ELF-1 (cell line): ENCODE results near the gene CEACAM7.
"Not testable (repeated sequence)": the region's sequence is repeated elsewhere in the genome, so short reads cannot be mapped to it uniquely, and the experiment has no call there.

Experiments used
- DNase-seq: peaks from one replicate; pipeline ENCODE4 v3.0.0-alpha.2; 2016; ENCODE audit warnings: low read depth, low spot score

The CEACAM7 gene

GRCh38 chr19:41688098-41688497, at the start of gene CEACAM7:
CEACAM7 (minus strand) TSS chr19:41688270; CDS start chr19:41688165, 105 bp downstream.
- no peak for DNase-seq

- DNase-seq: no peak
These were observed 47.1 kb upstream of the CEACAM7 start for GRCh38 chr19:41735071-41735600.

DNA sequence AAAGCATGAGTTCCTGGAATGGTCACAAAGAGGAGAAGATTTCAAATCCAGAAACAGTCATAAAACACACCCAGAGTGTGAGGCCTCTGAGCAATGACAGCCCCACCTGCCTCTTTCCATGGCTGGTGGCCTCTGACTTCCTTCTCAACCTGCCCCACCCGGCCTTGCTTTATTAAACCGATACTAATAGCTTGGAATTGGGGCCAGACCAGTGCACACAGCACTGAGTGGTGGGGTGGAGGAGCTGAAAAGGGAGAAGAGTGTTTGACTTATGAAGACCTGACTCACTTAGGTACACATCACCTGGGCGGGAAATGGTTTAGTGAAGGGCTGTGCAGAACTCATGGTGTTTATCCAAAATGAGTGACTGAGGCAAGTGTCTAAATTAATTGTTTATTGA, 46.5 kb upstream of the CEACAM7 start:
- no peak for DNase-seq

GRCh38 chr19:41734156-41734555, 46.1 kb upstream of the CEACAM7 start:
- no peak for DNase-seq

DNA sequence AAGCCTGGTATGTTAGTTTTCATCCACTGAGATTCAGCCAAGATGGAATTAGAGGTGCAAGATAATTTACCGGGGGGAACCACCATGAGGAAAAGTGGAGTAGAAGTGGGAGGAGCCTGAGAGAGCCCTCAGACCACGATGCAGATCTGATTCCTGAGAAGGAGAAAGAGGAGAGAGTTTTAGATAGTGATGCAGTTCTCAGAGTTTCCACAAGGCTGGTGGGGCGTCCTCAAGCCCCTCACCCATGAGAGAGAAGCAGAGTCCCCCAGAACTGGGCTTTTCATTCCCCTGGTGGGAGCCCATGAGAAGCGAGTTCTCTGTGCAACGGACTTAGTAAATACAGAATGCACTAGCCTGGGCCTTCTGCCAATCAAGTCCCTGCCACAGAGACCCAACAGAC, 38.4 kb upstream of the CEACAM7 start:
- no peak for DNase-seq

DNA sequence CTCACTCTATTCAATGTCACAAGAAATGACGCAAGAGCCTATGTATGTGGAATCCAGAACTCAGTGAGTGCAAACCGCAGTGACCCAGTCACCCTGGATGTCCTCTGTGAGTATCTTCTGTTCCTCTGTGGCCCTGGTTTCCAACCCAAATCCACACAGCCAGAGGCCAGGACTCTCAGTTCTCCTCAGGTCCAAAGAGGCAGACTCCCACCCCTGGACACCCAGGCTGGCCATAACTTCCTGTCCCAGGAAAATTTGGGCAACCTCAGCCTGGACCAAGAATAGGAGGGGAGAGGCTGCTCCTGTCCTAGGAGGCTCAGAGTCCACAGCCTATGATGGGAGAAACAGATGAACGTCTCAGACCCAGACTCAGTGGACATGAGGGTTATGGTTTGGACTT, 32.0 kb upstream of the CEACAM7 start:
- DNase-seq: no peak

DNA sequence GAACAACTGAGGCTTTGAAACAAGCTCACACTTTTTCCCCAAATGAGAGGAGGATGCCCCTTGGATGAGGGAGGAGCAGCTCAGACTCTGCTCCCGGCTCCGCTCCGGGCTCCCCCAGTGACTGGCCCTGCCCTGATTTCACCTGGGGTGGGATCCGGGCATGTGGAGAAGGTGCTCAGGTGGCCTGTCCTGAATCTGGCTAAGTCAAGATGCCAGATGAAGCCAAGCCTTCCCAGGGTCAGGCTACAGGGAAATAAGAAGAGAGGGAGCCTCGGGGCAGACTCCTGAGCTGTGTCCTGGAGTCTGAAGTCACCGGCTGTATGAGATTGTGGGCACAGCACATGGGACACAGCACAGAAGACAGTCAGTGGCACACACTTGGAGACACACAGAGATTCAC, 30.7 kb upstream of the CEACAM7 start:
- no peak for DNase-seq

- no peak for DNase-seq
These were observed 26.5 kb upstream of the CEACAM7 start for GRCh38 chr19:41714598-41714997.

GRCh38 chr19:41711376-41712261, 23.5 kb upstream of the CEACAM7 start:
- DNase-seq: no peak

GRCh38 chr19:41709951-41710645, 22.0 kb upstream of the CEACAM7 start:
- no peak for DNase-seq

- not testable (repeated sequence) for DNase-seq
These were observed 21.4 kb upstream of the CEACAM7 start for GRCh38 chr19:41709516-41709915.

DNA sequence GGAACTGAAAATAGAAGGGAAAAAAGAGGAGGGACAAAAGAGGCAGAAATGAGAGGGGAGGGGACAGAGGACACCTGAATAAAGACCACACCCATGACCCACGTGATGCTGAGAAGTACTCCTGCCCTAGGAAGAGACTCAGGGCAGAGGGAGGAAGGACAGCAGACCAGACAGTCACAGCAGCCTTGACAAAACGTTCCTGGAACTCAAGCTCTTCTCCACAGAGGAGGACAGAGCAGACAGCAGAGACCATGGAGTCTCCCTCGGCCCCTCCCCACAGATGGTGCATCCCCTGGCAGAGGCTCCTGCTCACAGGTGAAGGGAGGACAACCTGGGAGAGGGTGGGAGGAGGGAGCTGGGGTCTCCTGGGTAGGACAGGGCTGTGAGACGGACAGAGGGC, 20.4 kb upstream of the CEACAM7 start, which contains the start of gene CEACAM5:
CEACAM5 (plus strand) TSS at position 146 of the 400 bp plus-strand sequence; CDS start at position 252, 106 bp downstream.
- no peak for DNase-seq

DNA sequence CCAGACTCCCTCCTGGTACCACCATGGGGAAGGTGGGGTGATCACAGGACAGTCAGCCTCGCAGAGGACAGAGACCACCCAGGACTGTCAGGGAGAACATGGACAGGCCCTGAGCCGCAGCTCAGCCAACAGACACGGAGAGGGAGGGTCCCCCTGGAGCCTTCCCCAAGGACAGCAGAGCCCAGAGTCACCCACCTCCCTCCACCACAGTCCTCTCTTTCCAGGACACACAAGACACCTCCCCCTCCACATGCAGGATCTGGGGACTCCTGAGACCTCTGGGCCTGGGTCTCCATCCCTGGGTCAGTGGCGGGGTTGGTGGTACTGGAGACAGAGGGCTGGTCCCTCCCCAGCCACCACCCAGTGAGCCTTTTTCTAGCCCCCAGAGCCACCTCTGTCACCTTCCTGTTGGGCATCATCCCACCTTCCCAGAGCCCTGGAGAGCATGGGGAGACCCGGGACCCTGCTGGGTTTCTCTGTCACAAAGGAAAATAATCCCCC, 19.9 kb upstream of the CEACAM7 start:
- no peak for DNase-seq

DNA sequence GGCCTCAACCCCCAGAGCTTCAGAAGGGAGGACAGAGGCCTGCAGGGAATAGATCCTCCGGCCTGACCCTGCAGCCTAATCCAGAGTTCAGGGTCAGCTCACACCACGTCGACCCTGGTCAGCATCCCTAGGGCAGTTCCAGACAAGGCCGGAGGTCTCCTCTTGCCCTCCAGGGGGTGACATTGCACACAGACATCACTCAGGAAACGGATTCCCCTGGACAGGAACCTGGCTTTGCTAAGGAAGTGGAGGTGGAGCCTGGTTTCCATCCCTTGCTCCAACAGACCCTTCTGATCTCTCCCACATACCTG, 19.4 kb upstream of the CEACAM7 start:
- no peak for DNase-seq

DNA sequence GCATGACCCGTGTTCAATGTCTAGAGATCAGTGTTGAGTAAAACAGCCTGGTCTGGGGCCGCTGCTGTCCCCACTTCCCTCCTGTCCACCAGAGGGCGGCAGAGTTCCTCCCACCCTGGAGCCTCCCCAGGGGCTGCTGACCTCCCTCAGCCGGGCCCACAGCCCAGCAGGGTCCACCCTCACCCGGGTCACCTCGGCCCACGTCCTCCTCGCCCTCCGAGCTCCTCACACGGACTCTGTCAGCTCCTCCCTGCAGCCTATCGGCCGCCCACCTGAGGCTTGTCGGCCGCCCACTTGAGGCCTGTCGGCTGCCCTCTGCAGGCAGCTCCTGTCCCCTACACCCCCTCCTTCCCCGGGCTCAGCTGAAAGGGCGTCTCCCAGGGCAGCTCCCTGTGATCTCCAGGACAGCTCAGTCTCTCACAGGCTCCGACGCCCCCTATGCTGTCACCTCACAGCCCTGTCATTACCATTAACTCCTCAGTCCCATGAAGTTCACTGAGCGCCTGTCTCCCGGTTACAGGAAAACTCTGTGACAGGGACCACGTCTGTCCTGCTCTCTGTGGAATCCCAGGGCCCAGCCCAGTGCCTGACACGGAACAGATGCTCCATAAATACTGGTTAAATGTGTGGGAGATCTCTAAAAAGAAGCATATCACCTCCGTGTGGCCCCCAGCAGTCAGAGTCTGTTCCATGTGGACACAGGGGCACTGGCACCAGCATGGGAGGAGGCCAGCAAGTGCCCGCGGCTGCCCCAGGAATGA, 18.9 kb upstream of the CEACAM7 start:
- peak; percentile 83 for DNase-seq

DNA sequence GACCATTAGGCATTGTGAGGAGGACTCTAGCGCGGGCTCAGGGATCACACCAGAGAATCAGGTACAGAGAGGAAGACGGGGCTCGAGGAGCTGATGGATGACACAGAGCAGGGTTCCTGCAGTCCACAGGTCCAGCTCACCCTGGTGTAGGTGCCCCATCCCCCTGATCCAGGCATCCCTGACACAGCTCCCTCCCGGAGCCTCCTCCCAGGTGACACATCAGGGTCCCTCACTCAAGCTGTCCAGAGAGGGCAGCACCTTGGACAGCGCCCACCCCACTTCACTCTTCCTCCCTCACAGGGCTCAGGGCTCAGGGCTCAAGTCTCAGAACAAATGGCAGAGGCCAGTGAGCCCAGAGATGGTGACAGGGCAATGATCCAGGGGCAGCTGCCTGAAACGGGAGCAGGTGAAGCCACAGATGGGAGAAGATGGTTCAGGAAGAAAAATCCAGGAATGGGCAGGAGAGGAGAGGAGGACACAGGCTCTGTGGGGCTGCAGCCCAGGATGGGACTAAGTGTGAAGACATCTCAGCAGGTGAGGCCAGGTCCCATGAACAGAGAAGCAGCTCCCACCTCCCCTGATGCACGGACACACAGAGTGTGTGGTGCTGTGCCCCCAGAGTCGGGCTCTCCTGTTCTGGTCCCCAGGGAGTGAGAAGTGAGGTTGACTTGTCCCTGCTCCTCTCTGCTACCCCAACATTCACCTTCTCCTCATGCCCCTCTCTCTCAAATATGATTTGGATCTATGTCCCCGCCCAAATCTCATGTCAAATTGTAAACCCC, 17.5 kb upstream of the CEACAM7 start:
- peak; percentile 54 for DNase-seq

- no peak for DNase-seq
These were observed 15.7 kb upstream of the CEACAM7 start for GRCh38 chr19:41703602-41704293.

DNA sequence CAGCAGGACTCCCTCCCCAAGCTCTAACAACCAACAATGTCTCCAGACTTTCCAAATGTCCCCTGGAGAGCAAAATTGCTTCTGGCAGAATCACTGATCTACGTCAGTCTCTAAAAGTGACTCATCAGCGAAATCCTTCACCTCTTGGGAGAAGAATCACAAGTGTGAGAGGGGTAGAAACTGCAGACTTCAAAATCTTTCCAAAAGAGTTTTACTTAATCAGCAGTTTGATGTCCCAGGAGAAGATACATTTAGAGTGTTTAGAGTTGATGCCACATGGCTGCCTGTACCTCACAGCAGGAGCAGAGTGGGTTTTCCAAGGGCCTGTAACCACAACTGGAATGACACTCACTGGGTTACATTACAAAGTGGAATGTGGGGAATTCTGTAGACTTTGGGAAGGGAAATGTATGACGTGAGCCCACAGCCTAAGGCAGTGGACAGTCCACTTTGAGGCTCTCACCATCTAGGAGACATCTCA, 14.1 kb upstream of the CEACAM7 start:
- DNase-seq: no peak

GRCh38 chr19:41701401-41702075, 13.5 kb upstream of the CEACAM7 start:
- DNase-seq: peak; percentile 4
